ENCODE results near the gene BEND7.
"Not testable (repeated sequence)": the region's sequence is repeated elsewhere in the genome, so short reads cannot be mapped to it uniquely, and the experiment has no call there.

The BEND7 gene

GRCh38 chr10:13445656-13446400 is 83.0 kb downstream of the BEND7 start:
- Histone ChIP-seq H3K4me3 (ENCODE audit: low read depth, low read length) (no peak overlapping the region), H3K27ac (no peak overlapping the region), H3K36me3 (replicated peaks) (no peaks in the 10 kb centered on the region), H3K27me3 (replicated peaks) (peaks cover 6% of the 10 kb centered on the region)
- in situ Hi-C loops (cut with HindIII; ENCODE audit: low pct_ligation_motif_present, low sequenced_read_pairs) = no loop called here
- no peak for TF ChIP-seq CTCF (IDR thresholded peaks at IDR 0.05; ENCODE audit: low read depth, low read length, missing control alignments)
- DNase-seq = no peak

- Histone ChIP-seq H3K4me3 (ENCODE audit: low read depth, low read length) (no peak overlapping the region), H3K27me3 (replicated peaks) (peaks cover 19% of the 10 kb centered on the region), H3K36me3 (replicated peaks) (no peaks in the 10 kb centered on the region), H3K27ac (no peak overlapping the region)
- in situ Hi-C loops (cut with HindIII; ENCODE audit: low pct_ligation_motif_present, low sequenced_read_pairs) = no loop called here
- no peak for TF ChIP-seq CTCF (IDR thresholded peaks at IDR 0.05; ENCODE audit: low read depth, low read length, missing control alignments)
- no peak for DNase-seq
Observed at GRCh38 chr10:13441476-13441875, 87.3 kb downstream of the BEND7 start.

- peak; percentile 29 for DNase-seq
- no peak overlapping the region for H3K4me3 ChIP-seq (ENCODE audit: low read depth, low read length)
- in situ Hi-C loops (cut with HindIII; ENCODE audit: low pct_ligation_motif_present, low sequenced_read_pairs) = no loop called here
Observed at GRCh38 chr10:13440185-13441061, 88.4 kb downstream of the BEND7 start.

GRCh38 chr10:13439313-13440184 is 89.3 kb downstream of the BEND7 start:
- H3K27me3 ChIP-seq (replicated peaks) = peaks cover 19% of the 10 kb centered on the region
- no peak overlapping the region for H3K27ac ChIP-seq
- in situ Hi-C loops (cut with HindIII; ENCODE audit: low pct_ligation_motif_present, low sequenced_read_pairs) = no loop called here
- no peak for DNase-seq
- no peaks in the 10 kb centered on the region for H3K36me3 ChIP-seq (replicated peaks)
- TF ChIP-seq CTCF (IDR thresholded peaks at IDR 0.05; ENCODE audit: low read depth, low read length, missing control alignments) = no peak
- H3K4me3 ChIP-seq (ENCODE audit: low read depth, low read length) = no peak overlapping the region

More at GRCh38 chr10:13440185-13441061, 88.4 kb downstream of the BEND7 start:
- Histone ChIP-seq H3K27me3 (replicated peaks) (peaks cover 19% of the 10 kb centered on the region), H3K36me3 (replicated peaks) (no peaks in the 10 kb centered on the region), H3K27ac (no peak overlapping the region)
- TF ChIP-seq CTCF (IDR thresholded peaks at IDR 0.05; ENCODE audit: low read depth, low read length, missing control alignments) = peak; percentile 87

- Histone ChIP-seq H3K4me3 (ENCODE audit: low read depth, low read length) (no peak overlapping the region), H3K27ac (no peak overlapping the region), H3K27me3 (replicated peaks) (peaks cover 18% of the 10 kb centered on the region), H3K36me3 (replicated peaks) (no peaks in the 10 kb centered on the region)
- in situ Hi-C loops (cut with HindIII; ENCODE audit: low pct_ligation_motif_present, low sequenced_read_pairs) = no loop called here
- TF ChIP-seq CTCF (IDR thresholded peaks at IDR 0.05; ENCODE audit: low read depth, low read length, missing control alignments) = no peak
- no peak for DNase-seq
Observed at GRCh38 chr10:13437026-13437555, 91.7 kb downstream of the BEND7 start.

- in situ Hi-C loops (cut with HindIII; ENCODE audit: low pct_ligation_motif_present, low sequenced_read_pairs); H3K27me3 ChIP-seq (replicated peaks); DNase-seq; H3K4me3 ChIP-seq (ENCODE audit: low read depth, low read length); H3K27ac ChIP-seq; H3K36me3 ChIP-seq (replicated peaks): not testable (repeated sequence)
Observed at GRCh38 chr10:13427943-13428342, 100.9 kb downstream of the BEND7 start.
